Mucosa of descending colon (tissue), 3 donors: ENCODE measurements around the gene TIAM2. TPM values are rescaled to one million over a fixed set of nuclear protein-coding genes. Genes with fewer than 3 reads are reported as not detected.

Experiments used
- ATAC-seq: fragments of 200-7000 bp; cut with Tn5 transposase; one replicate; pipeline ENCODE4 v1.9.1; 2020; ENCODE audit warnings: mild to moderate bottlenecking, moderate library complexity
- DNase-seq, 3 donors: peaks; one replicate each; pipeline ENCODE4 v3.0.0-alpha.2; 2020
- H3K36me3 ChIP-seq: fragments of 200-600 bp; one replicate; pipeline ENCODE4 v1.8.0; 2021; ENCODE audit warnings: low read depth, mild to moderate bottlenecking
- H3K4me1 ChIP-seq: fragments of 200-600 bp; one replicate; pipeline ENCODE4 v1.8.0; 2021; ENCODE audit warnings: low read depth, mild to moderate bottlenecking
- H3K4me3 ChIP-seq: fragments of 200-600 bp; one replicate; pipeline ENCODE4 v1.8.0; 2021; ENCODE audit warnings: mild to moderate bottlenecking
- H3K9me3 ChIP-seq: fragments of 200-600 bp; one replicate; pipeline ENCODE4 v1.8.0; 2021; ENCODE audit warnings: mild to moderate bottlenecking
- CTCF ChIP-seq: fragments of 200-600 bp; IDR thresholded peaks from one replicate; pipeline ENCODE4 v1.8.0; 2022; ENCODE audit warnings: antibody characterized with exemption, mild to moderate bottlenecking
- intact Hi-C, 2 donors: fragments of 100-400 bp; cut with DNase I in 1 of 2; cut with micrococcal nuclease in 1 of 2; formaldehyde crosslinking; loops; one replicate each; pipeline versions ENCODE4 v1.11.0 to v1.11.1; 2022; cut with DNase I, micrococcal nuclease
- total RNA-seq, 3 donors: library from RNA; stranded (reverse); fragmentation: NEBNext Ultra II Directional in 2 of 3; extraction: Animal tissue kit (Norgen Biotek cat#: 25700) in 2 of 3; gene quantifications; one replicate each; pipeline versions ENCODE4 v1.2.1 to v1.2.4, GENCODE V29; 2021 to 2023
- donor health status: DM: no; HTN: no; CAD: no; lungs with moderate emphysema.
- donor health status: DM: no; HTN: no; CAD: no.
- donor health status: DM: no; HTN: yes; CAD: no.

The TIAM2 gene
- total RNA-seq, 3 donors from 2014 or later: 4.2 to 12.2 (median 9.8) TPM

GRCh38 chr6:155129744-155130143 lies 134.6 kb downstream of the TIAM2 start:
- no peak for TF ChIP-seq CTCF
- intact Hi-C loops: no loop called here

GRCh38 chr6:155130161-155130853 lies 135.2 kb downstream of the TIAM2 start:
- no peaks in the 10 kb centered on the region for H3K4me1 ChIP-seq
- DNase-seq (no peak), ATAC-seq (no peak)
- H3K9me3 ChIP-seq: no peaks in the 10 kb centered on the region
- no peak overlapping the region for H3K4me3 ChIP-seq
- no peaks in the 10 kb centered on the region for H3K36me3 ChIP-seq
- intact Hi-C loops: no loop called here
- no peak for TF ChIP-seq CTCF

More at GRCh38 chr6:155129744-155130143, 134.6 kb downstream of the TIAM2 start:
- H3K4me1 ChIP-seq: no peaks in the 10 kb centered on the region
- no peaks in the 10 kb centered on the region for H3K36me3 ChIP-seq
- no peaks in the 10 kb centered on the region for H3K9me3 ChIP-seq
- ATAC-seq (no peak), DNase-seq (no peak)
- no peak overlapping the region for H3K4me3 ChIP-seq

GRCh38 chr6:155132617-155133016 lies 137.5 kb downstream of the TIAM2 start:
- H3K4me3 ChIP-seq: no peak overlapping the region
- intact Hi-C loops: no loop called here
- TF ChIP-seq CTCF: no peak
- H3K9me3 ChIP-seq: no peaks in the 10 kb centered on the region
- ATAC-seq (no peak), DNase-seq (no peak)
- no peaks in the 10 kb centered on the region for H3K4me1 ChIP-seq
- no peaks in the 10 kb centered on the region for H3K36me3 ChIP-seq

- H3K9me3 ChIP-seq: no peaks in the 10 kb centered on the region
- H3K4me1 ChIP-seq: no peaks in the 10 kb centered on the region
- TF ChIP-seq CTCF: no peak
- no peak overlapping the region for H3K4me3 ChIP-seq
- ATAC-seq (no peak), DNase-seq (no peak)
- intact Hi-C loops: no loop called here
- no peaks in the 10 kb centered on the region for H3K36me3 ChIP-seq
Observed at GRCh38 chr6:155141002-155141401, 145.9 kb downstream of the TIAM2 start.

GRCh38 chr6:155141512-155141911 lies 146.4 kb downstream of the TIAM2 start:
- no peaks in the 10 kb centered on the region for H3K36me3 ChIP-seq
- ATAC-seq (no peak), DNase-seq (no peak)
- no peaks in the 10 kb centered on the region for H3K9me3 ChIP-seq
- no peak overlapping the region for H3K4me3 ChIP-seq
- intact Hi-C loops: no loop called here
- no peak for TF ChIP-seq CTCF
- no peaks in the 10 kb centered on the region for H3K4me1 ChIP-seq
